NCI-H187 (cell line): ENCODE results near the gene OR2D2.
"Not testable (repeated sequence)": the region's sequence is repeated elsewhere in the genome, so short reads cannot be mapped to it uniquely, and the experiment has no call there.

Source experiments
- DNase-seq, 2 experiments: peaks; one replicate each; lab custom pipeline; 2025; lab: John Stamatoyannopoulos, UW

Gene OR2D2, protein sequence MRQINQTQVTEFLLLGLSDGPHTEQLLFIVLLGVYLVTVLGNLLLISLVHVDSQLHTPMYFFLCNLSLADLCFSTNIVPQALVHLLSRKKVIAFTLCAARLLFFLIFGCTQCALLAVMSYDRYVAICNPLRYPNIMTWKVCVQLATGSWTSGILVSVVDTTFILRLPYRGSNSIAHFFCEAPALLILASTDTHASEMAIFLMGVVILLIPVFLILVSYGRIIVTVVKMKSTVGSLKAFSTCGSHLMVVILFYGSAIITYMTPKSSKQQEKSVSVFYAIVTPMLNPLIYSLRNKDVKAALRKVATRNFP

GRCh38 chr11:6892400-6892799, at the start of gene OR2D2:
TSS of gene OR2D2 (minus strand) at chr11:6892500. CDS start at chr11:6892500, 0 bp downstream.
- no peak for DNase-seq

DNA sequence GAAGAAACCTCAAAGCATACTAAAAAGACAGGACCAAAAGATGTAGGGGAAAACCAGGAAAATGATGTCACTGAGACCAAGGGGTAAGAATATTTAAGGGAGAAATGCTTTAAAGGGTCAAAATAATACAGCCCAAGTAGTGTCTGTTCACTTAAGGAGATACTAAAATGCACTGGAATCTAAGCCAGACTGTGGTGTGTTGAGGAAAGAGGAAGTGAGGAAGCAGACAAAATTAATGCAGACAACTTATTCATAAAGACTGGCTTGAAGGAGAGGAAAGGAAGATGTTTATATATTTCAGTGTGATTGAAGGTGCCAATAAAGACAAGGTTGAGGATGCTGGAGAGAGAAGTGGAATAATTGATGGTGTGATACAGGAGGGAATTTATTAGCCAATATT, 49.7 kb upstream of the OR2D2 start:
- no peak for DNase-seq

DNA sequence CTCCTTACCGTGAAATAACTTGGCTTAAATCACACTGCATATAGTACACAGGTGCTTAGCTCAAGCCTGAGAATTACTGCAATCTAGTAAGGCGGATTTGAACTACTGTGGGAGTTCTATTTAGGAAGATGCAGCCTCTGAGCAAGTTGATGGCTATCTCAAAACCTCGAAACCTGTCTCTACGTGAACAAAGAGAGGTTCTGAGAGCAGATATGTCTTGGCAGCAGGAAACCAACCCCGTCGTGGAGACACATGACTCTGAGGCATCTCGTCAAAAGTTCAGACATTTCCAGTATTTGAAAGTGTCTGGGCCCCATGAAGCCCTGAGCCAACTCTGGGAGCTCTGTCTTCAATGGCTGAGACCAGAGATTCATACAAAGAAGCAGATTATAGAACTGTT, 39.8 kb upstream of the OR2D2 start:
- no peak for DNase-seq

DNA sequence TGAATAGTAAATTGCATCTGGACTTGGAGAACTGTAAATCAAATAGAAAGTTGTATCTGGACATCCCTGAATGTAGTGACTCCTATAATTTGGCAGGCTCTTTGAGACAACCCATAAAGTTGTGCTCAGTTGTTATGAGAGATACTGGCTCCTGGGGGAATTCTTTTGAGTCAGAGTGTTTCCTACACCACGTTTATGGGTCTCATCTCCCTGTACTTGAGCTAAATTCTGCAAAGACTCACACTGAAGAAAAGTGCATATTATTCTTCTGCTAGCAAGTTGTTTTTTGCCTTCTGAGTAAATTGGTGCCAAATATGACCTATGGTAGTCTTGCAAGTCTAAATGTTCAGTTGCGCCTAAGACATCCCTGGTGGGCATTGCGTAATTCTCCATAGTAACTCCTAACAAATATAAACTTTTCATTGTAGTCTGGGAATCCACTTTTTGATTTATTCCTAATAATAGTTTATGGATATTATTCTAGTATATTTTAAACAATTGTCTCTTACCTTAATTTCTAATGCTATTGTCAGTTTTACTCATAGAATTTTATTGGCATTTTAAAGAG, 38.9 kb upstream of the OR2D2 start:
- no peak for DNase-seq

- no peak for DNase-seq
These were observed 36.6 kb upstream of the OR2D2 start for GRCh38 chr11:6928916-6929315.

DNA sequence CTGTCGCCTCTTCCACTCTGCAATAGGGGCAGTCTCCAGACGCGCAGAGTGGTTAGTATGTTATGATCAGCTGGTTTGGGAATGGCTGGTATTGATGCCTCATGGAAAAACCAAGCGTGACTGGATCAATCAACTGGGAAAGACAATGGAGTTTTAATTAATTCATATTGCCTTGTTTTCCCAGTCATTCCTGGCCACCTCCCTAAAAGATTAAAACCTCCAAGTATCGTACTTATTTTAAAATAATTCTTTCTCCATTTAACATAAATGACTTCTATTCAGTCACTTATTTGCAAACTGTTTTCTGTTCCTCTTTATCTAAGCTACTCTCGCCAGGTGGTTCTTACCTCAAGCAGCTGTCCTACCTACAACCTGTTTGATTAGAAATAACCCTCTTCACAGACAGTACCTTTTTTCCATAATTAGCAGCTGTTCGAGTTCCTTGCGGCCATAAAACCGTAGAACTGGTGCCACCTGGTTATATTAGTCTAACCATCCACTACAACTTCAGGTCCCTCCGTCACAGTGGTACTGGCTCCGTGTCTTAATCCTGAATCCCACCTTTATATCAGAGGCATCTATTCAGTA, 34.8 kb upstream of the OR2D2 start:
- no peak for DNase-seq

DNA sequence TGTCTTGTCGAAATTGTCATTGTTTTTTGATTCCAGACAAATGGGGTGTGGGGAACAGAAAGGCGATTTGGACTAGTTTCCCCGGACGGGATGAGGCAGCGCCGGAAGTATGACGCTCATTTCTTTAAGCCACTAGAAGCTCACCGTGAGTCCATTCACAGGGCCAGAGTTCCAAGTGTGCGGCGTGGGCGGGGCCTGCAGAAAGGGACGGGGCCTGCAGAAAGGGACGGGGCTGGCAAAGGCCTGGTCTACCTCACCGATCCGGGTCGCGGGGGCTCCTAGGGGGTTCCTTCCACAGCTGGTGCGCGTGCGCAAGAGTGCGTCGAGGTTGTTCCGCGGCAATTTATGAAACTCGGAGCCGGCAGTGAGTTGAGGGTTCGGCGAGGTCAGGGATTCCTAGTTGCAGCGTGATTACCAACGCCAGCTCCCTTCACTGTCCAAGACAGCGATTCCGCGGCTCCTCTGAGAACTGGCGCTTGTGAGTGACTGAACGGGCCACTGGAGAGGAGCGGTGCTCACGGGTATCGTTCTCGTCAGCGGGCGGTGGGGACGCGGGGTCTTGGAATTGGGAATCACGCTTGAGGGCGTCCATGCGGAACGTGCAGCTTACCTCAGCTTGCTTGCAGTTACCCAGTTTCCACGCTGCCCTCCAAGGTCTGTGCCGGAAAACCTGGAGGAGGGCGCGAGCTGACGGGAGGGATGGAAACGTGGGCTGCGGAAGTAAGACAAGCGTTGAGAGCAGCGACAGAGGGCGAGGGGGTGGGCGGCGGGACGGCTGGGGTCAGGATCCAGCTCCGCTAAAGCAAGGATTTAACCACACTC, 34.1 kb upstream of the OR2D2 start, which contains the start of gene ZNF215:
ZNF215 (plus strand) TSS at position 219 of the 822 bp plus-strand sequence. CDS start 5,847 bp downstream, outside the sequence.
- peak; percentile 12 to 23 for DNase-seq

- no peak for DNase-seq
These were observed 33.4 kb upstream of the OR2D2 start for GRCh38 chr11:6925636-6926207.

DNA sequence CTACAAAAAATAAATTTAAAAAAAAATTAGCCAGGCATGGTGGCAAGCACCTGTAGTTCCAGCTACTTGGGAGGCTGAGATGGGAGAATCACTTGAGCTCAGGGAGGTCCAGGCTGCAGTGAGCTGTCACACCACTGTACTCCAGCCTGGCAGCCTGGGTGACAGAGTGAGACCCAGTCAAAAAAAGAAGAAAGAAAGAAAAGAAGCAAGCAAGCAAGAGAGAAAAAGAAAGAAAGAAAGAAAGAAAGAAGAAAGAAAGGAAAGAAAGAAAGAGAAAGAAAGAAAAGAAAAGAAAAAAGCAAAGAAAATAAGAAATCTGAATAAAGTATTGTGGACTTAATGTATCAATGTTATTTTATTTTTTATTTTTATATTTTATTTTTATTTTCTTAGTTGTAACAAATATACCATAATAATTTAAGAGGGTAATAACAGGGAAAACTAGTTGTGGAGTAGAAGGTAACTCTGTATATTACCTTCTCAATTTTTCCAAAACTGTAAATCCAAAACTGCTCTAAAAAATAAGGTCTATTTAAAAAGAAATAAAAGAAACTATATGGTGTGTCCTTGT, 32.8 kb upstream of the OR2D2 start:
- no peak for DNase-seq

- no peak for DNase-seq
These were observed 28.4 kb upstream of the OR2D2 start, which contains the start of gene OR2D3 for GRCh38 chr11:6920702-6921101. TSS of gene OR2D3 (plus strand) at chr11:6921002. CDS start at chr11:6921002, 0 bp downstream.

DNA sequence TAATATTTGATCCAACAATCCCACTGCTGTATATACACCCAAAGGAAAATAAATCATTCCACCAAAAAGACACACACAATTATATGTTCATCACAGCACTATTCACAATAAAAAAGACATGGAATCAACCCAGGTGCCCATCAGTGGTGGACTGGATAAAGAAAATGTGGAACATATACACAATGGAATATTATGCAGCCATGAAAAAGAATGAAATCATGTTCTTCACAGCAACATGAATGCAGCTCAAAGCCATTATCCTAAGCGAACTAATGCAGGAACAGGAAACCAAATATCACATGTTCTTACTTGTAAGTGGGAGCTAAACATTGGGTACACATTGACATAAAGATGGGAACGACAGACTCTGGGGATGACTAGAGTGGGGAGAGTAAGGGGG, 27.4 kb upstream of the OR2D2 start:
- no peak for DNase-seq

- no peak for DNase-seq
These were observed 19.6 kb upstream of the OR2D2 start for GRCh38 chr11:6911948-6912347.

- no peak for DNase-seq
These were observed 19.1 kb upstream of the OR2D2 start for GRCh38 chr11:6911378-6911777.

DNA sequence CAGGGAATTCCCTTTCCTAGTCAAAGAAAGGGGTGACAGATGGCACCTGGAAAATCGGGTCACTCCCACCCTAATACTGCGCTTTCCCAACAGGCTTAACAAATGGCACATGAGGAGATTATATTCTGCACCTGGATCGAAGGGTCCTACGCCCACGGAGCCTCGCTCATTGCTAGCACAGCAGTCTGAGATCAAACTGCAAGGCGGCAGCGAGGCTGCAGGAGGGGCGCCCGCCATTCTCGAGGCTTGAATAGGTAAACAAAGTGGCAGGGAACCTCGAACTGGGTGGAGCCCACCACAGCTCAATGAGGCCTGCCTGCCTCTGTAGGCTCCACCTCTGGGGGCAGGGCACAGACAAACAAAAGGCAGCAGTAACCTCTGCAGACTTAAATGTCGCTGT, 12.5 kb upstream of the OR2D2 start:
- DNase-seq: not testable (repeated sequence)

GRCh38 chr11:6900327-6900999, 8.2 kb upstream of the OR2D2 start:
- DNase-seq: no peak

- DNase-seq: no peak
These were observed 6.6 kb upstream of the OR2D2 start for GRCh38 chr11:6898911-6899310.

DNA sequence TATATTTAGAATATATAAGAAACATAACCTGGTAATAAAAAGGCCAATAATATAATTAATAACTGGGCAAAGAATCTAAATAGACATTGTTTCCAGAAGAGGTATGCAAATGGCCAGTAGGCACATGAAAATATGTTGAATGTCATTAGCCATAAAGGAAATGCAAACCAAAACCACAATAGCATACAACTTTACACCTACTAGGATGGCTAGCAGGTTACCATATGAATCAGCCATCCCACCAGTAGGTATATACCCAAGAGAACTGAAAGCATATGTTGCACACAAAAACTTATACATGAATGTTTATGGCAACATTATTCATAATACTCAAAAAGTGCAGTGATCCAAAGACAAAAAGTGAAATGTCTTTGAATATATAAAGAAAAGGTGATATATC, 2.7 kb upstream of the OR2D2 start:
- DNase-seq: no peak

GRCh38 chr11:6894097-6894496, 1.8 kb upstream of the OR2D2 start:
- DNase-seq: no peak

GRCh38 chr11:6889835-6890234, 2.5 kb downstream of the OR2D2 start:
- no peak for DNase-seq

DNA sequence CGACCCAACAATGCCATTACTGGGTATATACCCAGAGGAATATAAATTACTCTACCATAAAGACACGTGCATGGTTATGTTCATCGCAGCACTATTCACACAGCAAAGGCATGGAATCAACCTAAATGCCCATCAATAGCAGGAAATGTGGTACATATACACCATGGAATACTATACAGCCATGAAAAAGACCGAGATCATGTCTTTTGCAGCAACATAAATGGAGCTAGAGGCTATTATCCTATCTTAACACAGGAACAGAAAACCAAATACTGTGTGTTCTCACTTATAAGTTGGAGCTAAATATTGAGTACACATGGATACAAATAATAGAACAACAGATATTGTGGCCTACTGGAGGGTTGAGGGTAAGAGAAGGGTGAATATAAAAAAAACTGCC, 3.5 kb downstream of the OR2D2 start:
- no peak for DNase-seq

GRCh38 chr11:6887711-6888110, 4.6 kb downstream of the OR2D2 start:
- not testable (repeated sequence) for DNase-seq
